T1000 (cell line): ENCODE data around the gene GPR146.
"Not testable (repeated sequence)": the region's sequence is repeated elsewhere in the genome, so short reads cannot be mapped to it uniquely, and the experiment has no call there.

Experiments used
- DNase-seq: peaks from one replicate; lab custom pipeline; 2025; ENCODE audit warnings: mixed read lengths; lab: John Stamatoyannopoulos, UW

The GPR146 gene, protein sequence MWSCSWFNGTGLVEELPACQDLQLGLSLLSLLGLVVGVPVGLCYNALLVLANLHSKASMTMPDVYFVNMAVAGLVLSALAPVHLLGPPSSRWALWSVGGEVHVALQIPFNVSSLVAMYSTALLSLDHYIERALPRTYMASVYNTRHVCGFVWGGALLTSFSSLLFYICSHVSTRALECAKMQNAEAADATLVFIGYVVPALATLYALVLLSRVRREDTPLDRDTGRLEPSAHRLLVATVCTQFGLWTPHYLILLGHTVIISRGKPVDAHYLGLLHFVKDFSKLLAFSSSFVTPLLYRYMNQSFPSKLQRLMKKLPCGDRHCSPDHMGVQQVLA

DNA sequence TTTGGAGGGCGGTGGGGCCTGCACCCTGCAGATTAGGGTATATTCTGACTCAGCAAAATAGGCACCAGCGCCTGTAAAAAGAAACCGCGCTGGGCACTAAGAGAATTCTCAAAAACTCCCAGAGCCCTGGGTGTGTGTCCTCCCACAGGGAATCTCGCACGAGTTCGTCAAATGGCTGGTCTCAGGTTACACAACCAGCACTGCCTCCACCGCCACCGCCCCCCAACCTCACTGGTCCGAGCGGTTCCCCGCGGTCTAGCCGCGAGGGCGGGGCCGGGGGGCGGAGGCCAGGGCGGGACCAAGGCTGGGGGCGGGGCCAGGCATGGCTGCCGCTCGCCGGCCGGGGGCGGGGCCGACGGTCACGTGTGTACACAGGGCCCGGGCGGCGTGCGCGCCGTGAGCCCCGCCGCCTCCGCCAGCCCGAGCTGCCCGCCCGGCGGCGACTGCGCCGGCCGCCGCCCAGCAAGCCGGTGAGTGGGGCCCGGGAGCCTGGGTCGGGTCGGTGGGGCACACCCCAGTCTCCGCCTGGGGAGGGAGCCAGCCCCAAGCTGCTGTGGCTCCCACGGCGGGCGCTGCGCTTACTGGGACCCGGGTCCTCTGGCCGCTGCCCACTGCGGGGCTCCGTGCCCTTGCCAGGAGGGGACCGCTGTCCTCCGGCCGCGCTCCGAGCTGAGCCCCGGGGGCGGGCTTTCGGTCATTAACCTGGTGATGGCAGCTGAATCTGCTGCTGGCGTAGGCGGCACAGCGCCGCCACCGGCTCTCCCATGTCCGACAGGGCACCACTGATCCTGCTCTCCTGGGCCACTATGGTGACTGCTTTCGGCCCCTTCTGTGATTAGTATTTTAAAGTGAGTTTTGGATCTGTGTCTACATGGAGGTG, at the start of gene GPR146:
Gene GPR146, plus strand, starts transcription at position 358 of the 880 bp plus-strand sequence. CDS start 12,970 bp downstream, outside the sequence.
- peak; percentile 94 for DNase-seq

DNA sequence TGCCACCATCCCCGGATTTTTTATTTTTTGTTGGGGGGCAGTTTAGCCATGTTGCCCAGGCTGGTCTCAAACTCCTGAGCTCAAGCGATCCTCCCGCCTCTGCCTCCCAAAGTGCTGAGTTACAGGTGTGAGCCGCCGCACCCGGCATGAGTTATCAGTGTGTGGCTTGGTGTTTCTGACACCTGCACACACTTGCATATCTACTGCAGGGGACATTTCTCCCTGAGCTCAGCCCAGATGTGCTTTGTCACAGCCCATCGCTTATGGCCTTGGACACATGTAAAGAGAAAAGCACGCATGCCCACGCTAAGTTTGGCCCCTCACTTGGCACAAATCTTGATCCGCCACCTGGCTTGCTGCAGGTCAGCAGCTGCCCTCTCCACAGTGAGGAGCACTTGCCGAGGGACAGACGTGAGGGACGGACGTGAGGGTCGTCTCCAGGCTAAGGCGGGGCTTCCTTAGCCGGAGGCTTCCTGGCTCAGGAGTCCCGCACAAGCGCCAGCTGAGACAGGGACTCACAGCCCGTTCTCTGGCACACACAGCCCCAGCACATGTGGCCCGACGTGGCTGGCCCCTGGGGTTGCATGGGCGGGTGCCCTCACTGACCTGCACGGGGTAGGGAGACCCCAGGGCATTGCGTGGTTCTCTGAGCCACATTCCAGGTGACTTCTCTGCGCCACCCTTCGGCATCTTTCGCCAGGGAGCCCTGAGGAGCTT, 49.6 kb upstream of the GPR146 start:
- DNase-seq, result no peak

DNA sequence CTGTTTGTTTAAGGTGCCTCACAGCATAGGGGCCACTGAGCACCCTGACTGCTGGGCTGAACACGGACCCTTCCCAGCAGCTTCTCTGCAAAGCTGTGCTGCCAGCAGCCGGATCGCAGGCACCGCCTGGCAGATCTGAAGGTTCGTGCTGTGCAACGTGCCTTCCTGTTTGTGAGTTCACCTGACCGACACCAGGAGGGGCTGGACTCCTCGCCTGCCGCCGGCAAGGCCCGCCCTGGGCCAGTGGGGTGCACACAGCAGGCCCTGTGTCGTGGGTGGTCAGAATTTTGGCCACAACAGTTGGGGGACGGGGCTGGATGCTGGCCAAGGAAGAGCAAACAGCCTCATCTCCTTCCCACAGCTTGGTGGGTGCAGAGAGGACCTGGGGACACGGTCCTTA, 48.8 kb upstream of the GPR146 start:
- DNase-seq, result no peak

DNA sequence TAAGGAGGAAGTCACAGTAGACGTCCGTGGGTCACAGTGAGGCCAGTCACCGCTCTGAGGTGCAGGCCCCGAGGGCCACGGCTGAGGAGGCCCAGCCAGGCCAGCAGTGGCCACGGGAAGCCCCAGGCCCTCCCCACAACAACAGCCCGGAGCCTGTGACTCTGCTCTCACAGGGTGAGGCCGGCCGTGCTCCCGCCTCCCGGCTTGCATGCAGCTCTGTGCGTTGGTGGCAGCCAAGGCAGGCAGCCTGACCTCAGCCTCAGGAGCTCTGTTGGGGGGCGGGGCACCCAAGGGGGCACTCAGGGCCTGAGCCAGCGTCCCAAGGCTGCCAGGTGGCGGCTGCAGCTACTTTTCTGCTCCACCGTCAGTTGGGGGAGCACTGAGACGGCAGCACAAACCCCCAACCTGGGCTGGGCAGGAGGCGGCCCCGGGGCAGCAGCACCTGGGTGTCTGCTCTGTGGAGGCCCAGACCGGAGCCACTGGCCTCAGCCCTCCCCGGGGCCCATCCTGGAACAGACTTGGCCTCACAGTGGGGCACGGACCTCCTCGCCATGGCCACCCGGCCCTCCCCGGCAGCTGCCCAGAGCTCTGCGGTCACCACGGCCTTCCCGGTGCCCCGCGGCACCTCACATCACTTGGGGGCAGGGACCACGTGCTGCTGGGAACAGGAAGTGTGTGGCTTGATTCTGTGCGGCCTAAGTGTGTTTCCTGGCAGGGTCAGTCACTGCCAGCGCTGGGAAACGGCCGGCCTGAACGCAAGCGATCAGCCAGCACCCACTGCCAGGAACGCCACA, 48.1 kb upstream of the GPR146 start:
- no peak for DNase-seq

DNA sequence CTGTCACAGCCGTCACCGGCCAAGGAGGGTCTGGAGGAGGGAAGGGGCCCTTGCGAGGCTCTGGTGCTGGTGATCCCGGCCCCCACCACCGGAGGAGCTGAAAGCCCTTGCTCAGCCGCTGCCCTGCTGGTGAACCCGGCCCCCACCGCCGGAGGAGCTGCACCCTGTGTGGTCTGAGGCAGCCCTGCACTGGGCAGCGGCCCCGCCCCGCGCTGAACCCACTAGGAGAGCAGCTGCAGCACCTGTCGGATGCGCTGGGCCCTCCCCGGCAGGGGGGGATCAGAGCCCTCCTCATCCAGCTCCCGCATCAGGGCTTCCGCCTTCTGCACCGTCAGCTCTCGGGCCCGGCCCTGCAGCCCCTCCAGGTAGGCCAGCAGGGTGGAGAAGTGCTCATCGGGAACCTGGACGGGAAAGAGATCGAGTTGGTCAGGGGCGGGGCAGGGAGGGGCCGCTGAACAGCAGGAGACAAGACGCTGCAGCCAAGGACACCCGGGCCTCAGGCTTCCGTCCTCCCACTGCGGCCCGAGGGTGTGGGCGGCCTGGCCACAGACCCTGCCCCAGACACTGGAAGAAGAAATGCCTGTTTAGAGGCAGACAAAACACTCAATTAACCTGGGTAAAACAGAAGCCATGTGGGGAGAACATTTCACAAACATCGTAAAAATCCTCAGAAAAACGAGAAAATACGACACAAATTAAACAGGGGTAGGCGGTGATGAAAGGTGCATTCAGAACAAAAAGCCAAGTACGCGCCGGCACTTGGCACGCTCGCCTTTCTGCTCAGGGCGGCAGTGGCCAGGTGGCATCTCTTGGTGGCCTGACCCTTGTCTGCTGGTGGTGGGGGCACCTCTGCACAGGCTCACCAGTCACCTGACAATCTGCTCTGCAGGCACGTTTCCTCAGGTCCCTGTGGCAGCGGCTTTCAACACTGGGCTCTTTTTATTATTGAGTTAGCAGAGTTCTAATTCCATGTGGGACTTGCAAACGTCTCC, 46.6 kb upstream of the GPR146 start:
- no peak for DNase-seq

DNA sequence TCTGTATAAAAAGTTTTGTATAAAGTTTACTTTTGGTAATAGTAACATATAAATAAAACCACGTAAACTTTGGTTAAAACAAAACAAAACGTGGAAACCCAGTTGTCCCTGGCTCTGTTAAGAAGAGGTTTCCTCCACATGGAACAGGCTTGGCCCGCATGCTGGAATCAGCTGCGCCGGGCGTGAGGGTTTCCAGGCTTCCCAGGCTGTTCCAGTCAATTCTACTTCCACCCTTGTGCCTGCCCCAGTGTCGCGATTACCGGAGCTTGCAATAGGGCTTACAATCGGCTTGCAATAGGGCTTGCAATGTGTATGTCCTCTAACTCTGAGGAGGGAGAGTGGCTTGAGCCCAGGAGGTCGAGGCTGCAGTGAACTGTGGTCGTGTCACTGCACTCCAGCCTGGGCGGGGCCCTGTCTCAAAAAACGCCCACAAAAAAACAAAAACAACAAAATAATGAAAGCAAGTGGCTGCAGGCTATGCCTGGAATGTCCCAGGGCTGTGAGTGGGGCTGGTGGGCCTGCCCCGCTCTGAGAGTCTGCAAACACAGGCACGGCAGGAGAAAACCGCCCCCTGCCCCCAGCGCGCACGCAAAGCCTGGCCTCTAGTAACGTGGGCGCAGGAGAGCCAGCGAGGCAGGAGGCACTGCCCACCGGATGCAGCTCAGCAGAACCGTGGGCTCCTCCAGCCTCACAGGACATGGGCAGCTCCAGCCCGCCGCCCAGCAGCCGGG, 45.0 kb upstream of the GPR146 start:
- DNase-seq, result no peak

DNA sequence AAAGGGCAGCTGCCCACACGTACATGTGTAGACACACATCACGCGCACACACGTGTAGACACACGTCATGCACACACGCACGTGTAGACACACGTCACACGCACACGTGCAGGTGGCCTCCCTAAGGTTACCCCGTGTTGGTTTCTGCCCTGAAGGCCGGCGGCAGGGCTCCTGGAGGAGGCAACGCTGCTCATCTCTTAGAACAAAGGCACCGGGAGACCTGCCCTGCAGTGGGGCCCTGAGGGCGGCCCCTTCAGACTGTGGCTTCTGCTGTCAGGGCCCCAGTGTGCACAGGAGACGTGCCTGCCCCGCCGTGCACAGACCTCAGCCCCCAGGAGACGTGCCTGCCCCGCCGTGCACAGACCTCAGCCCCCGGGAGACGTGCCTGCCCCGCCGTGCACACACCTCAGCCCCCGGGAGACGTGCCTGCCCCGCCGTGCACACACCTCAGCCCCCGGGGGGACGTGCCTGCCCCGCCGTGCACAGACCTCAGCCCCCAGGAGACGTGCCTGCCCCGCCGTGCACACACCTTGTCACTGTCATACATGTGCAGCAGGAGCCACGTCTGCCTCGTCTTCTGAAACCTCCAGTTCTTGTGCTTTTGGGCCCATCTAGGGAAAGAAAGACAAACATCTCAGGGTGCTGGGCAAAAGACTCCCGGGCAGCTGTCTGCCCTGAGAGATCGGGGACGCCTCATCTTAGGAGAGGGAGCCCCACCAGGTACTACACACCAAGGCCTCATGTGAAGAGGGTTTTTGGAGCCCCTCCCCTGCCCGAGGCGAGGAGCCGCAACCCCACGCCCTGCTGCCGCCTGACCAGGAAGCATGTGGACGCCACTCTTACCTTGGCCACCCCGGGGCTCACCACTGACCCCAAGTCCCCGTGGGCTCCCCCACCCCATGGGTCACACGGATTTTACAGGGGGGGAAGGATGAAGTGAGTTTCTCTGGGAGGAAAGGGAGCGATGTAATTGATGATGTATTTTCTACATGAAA, 44.1 kb upstream of the GPR146 start:
- no peak for DNase-seq

DNA sequence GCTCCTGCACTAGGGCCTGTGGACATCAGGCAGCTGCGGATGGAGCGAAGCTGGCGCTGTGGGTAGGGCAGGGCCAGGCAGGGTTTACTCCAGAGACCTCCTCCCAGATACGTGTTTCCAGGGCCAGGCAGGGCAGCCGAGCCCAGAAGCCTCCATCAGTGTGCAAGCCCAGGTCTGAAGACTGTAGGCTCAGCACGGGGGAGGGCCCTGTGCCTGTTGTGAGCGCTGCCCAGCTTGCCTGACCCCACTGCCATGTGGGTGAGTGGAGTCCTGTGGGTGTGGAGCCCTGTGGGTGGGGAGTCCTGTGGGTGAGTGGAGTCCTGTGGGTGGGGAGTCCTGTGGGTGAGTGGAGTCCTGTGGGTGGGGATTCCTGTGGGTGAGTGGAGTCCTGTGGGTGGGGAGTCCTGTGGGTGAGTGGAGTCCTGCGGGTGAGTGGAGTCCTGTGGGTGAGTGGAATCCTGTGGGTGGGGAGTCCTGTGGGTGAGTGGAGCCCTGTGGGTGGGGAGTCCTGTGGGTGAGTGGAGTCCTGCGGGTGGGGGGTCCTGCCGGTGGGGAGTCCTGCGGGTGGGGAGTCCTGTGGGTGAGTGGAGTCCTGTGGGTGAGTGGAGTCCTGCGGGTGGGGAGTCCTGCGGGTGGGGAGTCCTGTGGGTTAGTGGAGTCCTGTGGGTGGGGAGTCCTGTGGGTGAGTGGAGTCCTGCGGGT, 43.1 kb upstream of the GPR146 start:
- not testable (repeated sequence) for DNase-seq

DNA sequence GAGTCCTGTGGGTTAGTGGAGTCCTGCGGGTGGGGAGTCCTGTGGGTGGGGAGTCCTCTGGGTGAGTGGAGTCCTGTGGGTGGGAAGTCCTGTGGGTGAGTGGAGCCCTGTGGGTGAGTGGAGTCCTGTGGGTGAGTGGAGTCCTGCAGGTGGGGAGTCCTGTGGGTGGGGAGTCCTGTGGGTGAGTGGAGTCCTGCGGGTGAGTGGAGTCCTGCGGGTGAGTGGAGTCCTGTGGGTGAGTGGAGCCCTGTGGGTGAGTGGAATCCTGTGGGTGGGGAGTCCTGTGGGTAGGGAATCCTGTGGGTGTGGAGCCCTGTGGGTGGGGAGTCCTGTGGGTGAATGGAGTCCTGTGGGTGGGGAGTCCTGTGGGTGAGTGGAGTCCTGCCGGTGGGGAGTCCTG, 42.3 kb upstream of the GPR146 start:
- DNase-seq, result not testable (repeated sequence)

DNA sequence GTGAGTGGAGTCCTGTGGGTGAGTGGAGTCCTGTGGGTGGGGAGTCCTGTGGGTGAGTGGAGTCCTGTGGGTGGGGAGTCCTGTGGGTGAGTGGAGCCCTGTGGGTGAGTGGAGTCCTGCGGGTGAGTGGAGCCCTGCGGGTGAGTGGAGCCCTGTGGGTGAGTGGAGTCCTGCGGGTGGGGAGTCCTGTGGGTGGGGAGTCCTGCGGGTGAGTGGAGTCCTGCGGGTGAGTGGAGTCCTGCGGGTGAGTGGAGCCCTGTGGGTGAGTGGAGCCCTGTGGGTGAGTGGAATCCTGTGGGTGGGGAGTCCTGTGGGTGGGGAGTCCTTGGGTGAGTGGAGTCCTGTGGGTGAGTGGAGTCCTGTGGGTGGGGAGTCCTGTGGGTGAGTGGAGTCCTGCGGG, 41.9 kb upstream of the GPR146 start:
- not testable (repeated sequence) for DNase-seq

DNA sequence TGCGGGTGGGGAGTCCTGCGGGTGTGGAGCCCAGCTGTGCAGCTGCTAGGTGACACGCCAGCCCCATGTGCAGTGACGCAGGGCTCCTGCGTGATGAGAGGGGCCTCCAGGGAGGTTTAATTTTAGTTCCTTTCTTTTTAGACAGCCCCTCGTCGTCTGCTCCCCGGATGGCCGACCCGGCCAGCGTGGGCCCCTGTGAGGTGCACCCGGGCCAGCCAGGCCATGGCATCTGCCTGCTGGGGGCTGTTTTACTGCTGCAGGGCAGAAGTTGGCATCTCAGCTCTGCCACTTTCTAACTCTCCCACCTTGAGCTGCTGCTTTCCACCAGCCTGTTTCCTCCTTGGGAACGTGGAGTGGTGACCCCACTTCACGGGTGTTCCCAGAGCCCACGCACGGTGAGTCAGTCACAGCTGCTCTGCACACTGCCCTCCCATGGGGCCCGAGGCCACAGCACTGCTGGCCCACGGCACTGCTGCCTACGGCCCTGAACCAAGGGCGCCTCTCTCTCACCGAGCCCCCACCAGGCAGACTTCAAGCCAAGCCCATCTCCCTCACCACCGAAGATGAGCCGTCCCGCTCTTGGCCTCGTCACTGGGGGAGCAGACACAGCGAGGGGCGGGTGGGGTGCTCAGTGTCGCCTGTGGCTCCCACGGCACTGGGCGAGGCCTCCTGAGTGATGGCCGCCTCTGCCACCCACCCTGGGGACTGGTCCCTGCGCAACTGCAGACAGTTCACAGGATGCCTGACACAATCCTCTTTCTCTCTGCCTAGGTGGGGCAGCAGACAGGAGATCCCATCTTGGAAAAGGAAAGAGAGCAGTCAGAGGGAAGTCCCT, 40.1 kb upstream of the GPR146 start:
- DNase-seq, result no peak

DNA sequence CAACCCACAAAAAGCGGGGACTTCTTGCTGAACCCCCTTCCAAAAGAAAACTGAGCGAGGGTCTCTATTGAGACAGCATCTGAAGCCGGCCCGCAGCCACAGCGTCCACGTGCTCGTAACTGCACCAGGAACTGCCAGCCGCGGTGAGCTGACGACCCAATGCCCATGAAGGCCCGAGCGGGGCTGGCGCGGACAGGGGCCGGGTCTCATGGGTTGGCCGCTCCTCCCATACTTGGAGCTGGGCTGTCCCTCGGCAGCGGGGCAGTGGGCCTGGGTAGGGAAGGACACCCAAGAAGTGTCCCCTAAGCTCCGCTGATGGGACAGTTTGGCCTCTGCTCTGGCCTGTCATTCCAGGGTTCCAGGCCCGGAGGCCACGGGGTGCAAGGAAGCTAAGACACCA, 39.0 kb upstream of the GPR146 start:
- DNase-seq, result no peak

DNA sequence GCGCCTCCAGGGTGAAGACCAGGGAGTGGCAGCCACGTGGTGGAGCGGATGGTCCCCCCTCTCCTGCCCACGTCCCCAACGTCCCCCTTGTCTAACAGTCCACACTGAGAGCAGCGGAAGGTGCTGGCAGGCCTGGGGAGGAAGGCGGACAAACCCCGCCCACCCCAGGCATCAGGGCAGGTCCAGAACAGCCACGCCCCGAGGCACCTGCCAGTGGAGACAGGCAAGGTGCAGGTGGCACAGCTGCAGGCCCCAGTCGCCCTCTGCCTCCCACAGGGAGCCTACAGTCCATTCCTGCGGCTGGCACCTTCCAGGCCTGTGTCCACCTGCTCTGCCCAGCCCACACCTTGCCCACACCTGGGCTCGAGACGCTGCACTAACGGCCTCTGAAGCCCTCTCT, 36.4 kb upstream of the GPR146 start:
- DNase-seq, result no peak

DNA sequence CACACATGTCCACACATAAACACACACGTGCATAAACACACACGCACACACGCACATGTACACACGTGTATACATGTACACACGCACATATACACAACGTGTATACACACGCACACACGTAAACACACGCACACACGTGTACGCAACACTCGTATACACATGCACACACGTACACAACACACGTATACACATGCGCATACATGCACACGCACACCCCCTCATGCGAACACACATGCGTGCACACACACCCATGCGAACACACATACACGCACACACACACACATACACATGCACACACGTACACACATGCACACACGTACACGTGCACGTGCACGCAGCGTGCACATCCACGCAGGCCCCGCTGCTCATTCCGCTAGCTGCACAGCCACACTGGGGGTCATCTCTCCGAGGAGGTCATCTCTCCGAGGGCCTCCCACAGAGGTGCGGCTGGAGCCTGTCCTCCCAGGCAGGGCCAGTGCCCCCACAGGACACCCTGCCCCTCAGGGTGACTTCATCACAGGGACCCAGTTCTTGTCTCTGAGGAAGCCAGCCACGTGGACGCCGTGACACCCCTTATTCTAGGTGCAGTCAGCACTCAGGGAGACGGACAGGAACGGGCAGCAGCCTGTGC, 35.5 kb upstream of the GPR146 start:
- DNase-seq, result no peak

DNA sequence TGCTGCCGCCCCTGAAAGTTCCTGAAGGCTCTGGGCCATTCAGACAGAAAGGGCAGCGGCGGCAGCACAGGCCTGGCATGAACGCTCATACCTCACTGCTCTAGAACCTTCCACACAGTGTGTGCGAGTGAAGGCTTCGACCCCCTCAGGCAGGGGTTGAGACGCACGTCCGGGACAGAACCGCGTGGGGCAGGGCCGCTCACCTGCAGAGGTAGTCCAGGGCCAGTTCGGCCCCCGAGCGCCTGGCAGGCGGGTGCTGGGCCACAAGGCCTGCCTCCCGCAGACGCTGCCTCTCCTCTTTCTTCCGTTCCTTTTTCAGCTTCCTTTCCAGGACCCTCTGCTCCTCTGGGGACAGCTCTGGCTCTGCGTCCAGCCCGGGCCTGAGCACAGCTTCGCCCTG, 34.6 kb upstream of the GPR146 start:
- DNase-seq, result no peak

DNA sequence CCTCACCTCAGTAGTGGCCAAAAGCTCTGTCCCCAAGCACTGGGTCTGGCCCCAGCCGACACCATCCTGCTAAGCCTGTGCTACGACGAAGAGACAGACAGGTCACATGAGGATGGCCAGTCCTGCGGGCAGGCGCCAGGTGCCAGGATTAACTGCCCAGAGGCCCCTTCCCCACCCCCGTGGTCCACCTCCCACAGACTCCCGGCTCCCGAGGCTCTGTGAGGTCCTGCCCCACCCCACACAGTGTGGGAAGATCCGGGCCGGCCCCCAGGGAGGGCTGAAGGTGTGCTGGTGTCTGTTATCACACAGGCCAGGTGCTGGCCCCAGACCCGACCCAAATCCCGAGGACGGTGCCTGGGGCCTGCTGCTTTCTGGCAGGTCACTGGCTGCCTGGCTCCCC, 34.1 kb upstream of the GPR146 start:
- DNase-seq, result no peak
